GM19452 (cell line): Measurements from ENCODE around the gene MEGF11.

ENCODE experiments used
- ATAC-seq: cut with Tn5 transposase; IDR thresholded peaks from one replicate; pipeline ENCODE4 v1.9.1; 2021; ENCODE audit not compliant: unreplicated experiment

MEGF11 gene

GRCh38 chr15:66240240-66240794, 13.2 kb downstream of the MEGF11 start:
- no peak for ATAC-seq

- no peak for ATAC-seq
Observed at GRCh38 chr15:66239514-66239913, 14.0 kb downstream of the MEGF11 start.

- no peak for ATAC-seq
Observed at GRCh38 chr15:66238318-66238717, 15.2 kb downstream of the MEGF11 start.

- ATAC-seq = no peak
Observed at GRCh38 chr15:66237513-66238235, 15.9 kb downstream of the MEGF11 start.

GRCh38 chr15:66236806-66237375, 16.7 kb downstream of the MEGF11 start:
- no peak for ATAC-seq

GRCh38 chr15:66235866-66236265, 17.7 kb downstream of the MEGF11 start:
- ATAC-seq = no peak

- no peak for ATAC-seq
Observed at GRCh38 chr15:66234798-66235197, 18.8 kb downstream of the MEGF11 start.

DNA sequence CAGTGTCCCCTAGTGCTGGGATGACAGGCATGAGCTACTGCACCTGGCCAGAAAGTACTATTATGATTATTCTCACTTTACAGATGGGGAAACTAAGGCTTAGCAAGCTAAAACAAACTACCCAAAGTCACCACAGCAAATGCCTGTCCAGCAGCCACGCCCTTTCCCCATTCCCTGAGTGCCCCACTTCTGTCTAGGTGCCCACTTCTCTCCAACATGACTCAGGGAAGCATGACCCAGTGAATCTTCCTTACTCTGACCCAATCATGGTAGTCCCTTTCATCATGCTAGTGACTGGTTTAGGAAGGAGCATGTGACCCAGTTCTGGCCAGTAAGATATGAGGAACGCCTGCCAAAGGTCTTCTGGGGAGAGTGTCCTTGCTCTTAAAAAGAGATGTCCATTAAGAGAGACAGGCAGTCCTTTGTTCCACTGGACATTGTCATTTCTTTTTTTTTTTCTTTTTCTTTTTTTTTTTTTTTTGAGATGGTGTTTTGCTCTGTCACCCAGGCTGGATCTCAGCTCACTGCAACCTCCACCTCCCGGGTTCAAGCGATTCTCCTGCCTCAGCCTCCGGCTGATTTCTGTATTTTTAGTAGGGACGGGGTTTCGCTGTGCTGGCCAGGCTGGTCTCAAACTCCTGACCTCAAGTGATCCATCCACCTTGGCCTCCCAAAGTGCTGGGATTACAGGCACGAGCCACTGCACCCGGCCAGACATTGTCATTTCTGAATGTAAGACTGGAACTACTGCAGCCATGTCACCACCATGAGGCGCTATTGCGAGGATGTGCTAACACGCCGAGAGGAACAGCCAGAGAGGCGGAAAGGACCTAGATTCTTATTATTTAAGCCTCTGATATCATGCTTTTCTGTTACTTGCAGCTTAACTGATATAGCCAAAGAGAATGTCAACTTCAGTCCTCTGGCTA, 19.8 kb downstream of the MEGF11 start:
- no peak for ATAC-seq

- no peak for ATAC-seq
Observed at GRCh38 chr15:66232267-66232625, 21.3 kb downstream of the MEGF11 start.

- no peak for ATAC-seq
Observed at GRCh38 chr15:66231394-66232266, 21.9 kb downstream of the MEGF11 start.

- no peak for ATAC-seq
Observed at GRCh38 chr15:66229790-66230465, 23.6 kb downstream of the MEGF11 start.

DNA sequence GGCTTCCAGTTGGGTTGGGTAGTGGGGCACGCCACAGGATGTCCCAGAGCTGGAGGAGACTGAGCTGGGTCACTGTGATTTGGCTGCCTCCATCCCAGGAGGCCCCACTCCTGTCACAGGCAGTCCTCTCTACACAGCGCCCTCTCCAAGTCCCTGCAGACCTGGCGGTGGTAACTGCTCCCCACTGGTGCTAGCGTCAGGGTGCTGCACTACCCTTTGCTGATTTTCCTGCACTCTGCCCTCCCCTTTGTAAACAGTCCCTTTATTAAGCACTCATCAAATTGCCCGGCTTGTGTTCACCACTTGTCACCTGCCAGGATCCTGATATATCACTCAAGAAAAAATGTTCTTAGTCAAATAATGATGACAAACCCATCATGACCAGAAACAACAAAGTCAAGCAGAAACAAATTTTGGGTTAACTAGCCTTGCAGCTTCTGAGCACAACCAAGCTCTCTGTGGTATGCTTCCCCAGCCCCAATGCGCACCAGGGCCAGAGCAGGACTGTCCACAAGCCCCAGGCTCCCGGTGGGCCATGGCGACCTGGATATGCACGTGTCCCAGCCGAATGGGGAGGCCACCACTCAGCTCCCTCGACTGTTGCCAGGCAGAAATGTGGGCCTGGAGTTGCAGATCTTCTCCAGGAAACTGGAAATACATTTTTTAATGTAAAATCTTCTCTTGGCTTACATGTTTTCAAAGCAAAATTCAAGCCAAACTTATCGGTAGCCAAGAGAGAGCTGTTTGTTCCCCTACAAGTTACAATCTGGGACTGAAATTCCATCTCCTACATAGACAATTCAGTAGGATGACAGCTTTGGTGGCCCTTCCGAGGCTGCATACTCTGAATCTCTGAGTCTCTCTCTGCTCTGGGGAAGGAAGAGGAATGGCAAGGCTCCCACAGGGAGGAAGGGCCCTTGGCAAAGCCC, 24.5 kb downstream of the MEGF11 start:
- no peak for ATAC-seq

DNA sequence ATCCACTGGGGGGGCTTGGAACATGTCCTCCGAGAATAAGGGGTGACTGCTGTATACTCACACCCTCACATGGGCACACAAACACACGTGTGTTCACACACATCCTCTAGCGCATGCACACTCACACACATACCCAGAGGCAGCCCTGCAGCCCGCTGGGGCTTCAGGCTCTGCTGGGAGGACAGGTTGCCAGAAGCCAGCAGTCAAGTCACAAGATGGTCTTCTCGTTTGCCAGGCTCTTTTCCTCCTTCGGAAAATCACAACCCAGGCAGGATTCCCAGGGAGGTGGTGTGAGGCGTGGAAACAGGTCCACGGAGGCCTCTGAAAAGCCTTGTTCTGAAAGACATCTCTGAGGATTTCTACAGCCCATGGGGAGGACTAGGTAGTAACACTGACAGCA, 26.8 kb downstream of the MEGF11 start:
- ATAC-seq = no peak

GRCh38 chr15:66225656-66226274, 27.8 kb downstream of the MEGF11 start:
- no peak for ATAC-seq

- no peak for ATAC-seq
Observed at GRCh38 chr15:66224946-66225345, 28.6 kb downstream of the MEGF11 start.

- ATAC-seq = no peak
Observed at GRCh38 chr15:66222273-66223198, 31.0 kb downstream of the MEGF11 start.

DNA sequence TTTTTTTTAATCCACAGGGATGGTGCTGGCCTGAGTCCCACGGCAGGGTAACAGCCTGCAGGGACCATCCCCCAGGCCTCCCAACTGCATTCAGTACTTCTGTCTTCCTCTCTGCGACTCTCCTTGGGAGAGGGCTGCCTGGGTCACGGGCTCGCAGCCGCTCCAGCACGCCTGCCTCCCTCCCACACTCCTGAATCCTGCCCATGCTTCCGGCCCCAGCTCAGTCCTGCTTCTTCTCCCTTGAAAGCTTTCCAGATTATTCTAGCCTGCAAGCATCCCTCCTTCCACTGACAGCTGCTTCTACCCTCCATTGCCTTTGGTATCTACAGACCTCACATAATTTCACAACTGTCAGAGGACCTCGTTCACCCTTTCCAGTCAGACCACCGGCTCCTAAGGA, 32.4 kb downstream of the MEGF11 start:
- no peak for ATAC-seq
